Activated naive CD8-positive, alpha-beta T cell treated with anti-CD3 and anti-CD28 coated beads, Interleukin-2, amount 50 U/mL, for 24 hours (primary cell): ENCODE data around the gene CCDC43.
"Not testable (repeated sequence)": the region's sequence is repeated elsewhere in the genome, so short reads cannot be mapped to it uniquely, and the experiment has no call there.

ENCODE experiments used
- ATAC-seq: fragments of 150-1000 bp; cut with Tn5 transposase; one replicate; pipeline ENCODE4 v1.10.0; 2021
- DNase-seq: peaks from one replicate; pipeline ENCODE4 v3.0.0; 2021
- H3K27ac Mint-ChIP-seq: one replicate; pipeline ENCODE4 v1.8.0; 2021; ENCODE audit warnings: mild to moderate bottlenecking, mixed read lengths
- H3K27me3 Mint-ChIP-seq: one replicate; pipeline ENCODE4 v1.8.0; 2021; ENCODE audit warnings: mixed read lengths
- H3K36me3 Mint-ChIP-seq: one replicate; pipeline ENCODE4 v1.8.0; 2021; ENCODE audit warnings: low read depth, mixed read lengths
- H3K4me1 Mint-ChIP-seq: one replicate; pipeline ENCODE4 v1.8.0; 2021; ENCODE audit warnings: mixed read lengths
- H3K4me3 Mint-ChIP-seq: one replicate; pipeline ENCODE4 v1.8.0; 2021; ENCODE audit warnings: mild to moderate bottlenecking, moderate library complexity, mixed read lengths
- H3K9me3 Mint-ChIP-seq: one replicate; pipeline ENCODE4 v1.8.0; 2021; ENCODE audit warnings: mixed read lengths

CCDC43 gene

GRCh38 chr17:44651228-44651627, 38.3 kb downstream of the CCDC43 start:
- ATAC-seq: no peak
- Mint-ChIP-seq H3K9me3 (no peaks in the 10 kb centered on the region), H3K27ac (no peak overlapping the region), H3K36me3 (no peaks in the 10 kb centered on the region), H3K4me3 (no peak overlapping the region), H3K4me1 (peaks cover 2% of the 10 kb centered on the region), H3K27me3 (peaks cover 40% of the 10 kb centered on the region)
- no peak for DNase-seq

DNA sequence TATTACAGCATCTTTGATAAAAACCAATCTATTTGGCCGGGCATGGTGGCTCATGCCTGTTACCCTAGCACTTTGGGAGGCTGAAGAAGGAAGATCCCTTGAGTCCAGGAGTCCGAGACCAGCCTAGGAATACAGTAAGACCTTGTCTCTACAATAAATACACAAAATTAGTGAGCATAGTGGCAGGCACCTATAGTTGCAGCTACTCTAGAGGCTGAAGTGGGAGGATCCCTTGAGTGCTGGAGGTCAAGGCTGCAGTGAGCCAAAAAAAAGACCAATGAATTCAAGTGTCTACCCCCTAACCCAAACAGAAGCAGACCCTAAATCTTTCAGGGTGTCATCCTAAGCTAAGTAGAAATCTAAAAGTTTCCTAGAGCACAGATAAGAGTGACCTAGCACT, 40.6 kb downstream of the CCDC43 start:
- ATAC-seq (no peak), DNase-seq (no peak)
- Mint-ChIP-seq H3K36me3 (no peaks in the 10 kb centered on the region), H3K4me3 (no peak overlapping the region), H3K27ac (no peak overlapping the region), H3K9me3 (no peaks in the 10 kb centered on the region), H3K27me3 (peaks cover 28% of the 10 kb centered on the region), H3K4me1 (no peaks in the 10 kb centered on the region)

DNA sequence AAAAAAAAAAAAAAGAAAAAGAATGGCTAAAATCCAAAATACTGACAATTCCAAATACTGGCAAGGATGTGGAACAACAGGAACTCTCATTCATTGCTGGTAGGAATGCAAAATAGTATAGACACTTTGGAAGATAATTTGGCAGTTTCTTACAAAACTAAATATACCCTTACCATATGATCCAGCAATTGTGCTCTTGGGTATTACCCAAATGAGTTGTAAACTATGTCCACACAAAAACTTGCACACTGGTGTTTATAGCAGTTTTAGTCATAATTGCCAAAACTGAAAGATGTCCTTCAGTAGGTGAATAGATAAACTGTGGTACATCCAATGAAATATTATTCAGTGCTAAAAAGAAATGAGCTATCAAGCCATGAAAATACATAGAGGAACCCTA, 41.8 kb downstream of the CCDC43 start:
- Mint-ChIP-seq H3K36me3 (no peaks in the 10 kb centered on the region), H3K27ac (no peak overlapping the region), H3K4me1 (no peaks in the 10 kb centered on the region), H3K27me3 (peaks cover 28% of the 10 kb centered on the region), H3K9me3 (no peaks in the 10 kb centered on the region), H3K4me3 (no peak overlapping the region)
- DNase-seq (no peak), ATAC-seq (no peak)

- Mint-ChIP-seq H3K4me1 (no peaks in the 10 kb centered on the region), H3K27ac (no peak overlapping the region), H3K27me3 (peaks cover 24% of the 10 kb centered on the region), H3K36me3 (no peaks in the 10 kb centered on the region), H3K4me3 (no peak overlapping the region), H3K9me3 (no peaks in the 10 kb centered on the region)
- ATAC-seq: no peak
- no peak for DNase-seq
Observed at GRCh38 chr17:44646280-44646679, 43.3 kb downstream of the CCDC43 start.

DNA sequence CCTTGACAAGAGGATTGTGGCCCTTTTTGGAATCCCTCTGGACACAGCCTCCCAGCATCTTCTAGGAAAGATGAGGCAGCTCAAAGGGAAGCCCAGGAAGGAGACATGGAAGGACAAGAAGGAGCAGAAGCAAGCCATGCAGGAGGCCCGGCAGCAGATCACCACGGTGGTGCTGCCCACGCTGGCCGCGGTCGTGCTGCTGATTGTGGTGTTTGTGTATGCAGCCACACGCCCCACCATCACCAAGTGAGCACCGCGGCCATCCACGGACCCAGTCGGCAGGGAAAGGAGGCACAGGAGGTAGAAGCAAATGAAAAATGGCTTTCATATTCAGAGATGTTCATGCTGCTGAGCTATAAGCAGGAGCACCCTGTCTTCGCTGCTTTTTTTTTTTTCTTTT, 44.2 kb downstream of the CCDC43 start:
- no peak overlapping the region for H3K4me3 Mint-ChIP-seq
- no peaks in the 10 kb centered on the region for H3K36me3 Mint-ChIP-seq
- H3K9me3 Mint-ChIP-seq: no peaks in the 10 kb centered on the region
- H3K27ac Mint-ChIP-seq: no peak overlapping the region
- H3K27me3 Mint-ChIP-seq: peaks cover 18% of the 10 kb centered on the region
- H3K4me1 Mint-ChIP-seq: no peaks in the 10 kb centered on the region
- DNase-seq: no peak
- no peak for ATAC-seq

DNA sequence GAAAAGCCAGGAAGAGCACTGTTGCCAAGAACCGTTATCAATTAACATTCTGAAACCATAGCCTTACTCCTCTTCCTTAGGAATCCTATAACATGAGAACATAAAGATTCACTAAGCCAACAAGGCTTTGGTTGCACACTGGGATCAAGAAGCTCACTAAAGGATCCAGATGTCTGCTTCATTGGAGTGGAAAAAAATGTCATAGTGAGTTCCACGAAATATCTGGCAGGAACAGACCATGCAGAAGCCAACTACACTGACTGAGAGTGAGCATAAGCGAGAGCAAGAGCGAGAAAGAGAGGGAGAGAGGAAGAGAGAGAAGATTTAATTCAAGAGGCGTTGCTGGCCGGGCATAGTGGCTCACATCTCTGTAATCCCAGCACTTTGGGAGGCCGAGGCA, 46.7 kb downstream of the CCDC43 start:
- ATAC-seq (no peak), DNase-seq (no peak)
- no peaks in the 10 kb centered on the region for H3K36me3 Mint-ChIP-seq
- H3K27ac Mint-ChIP-seq: no peak overlapping the region
- peaks cover 17% of the 10 kb centered on the region for H3K27me3 Mint-ChIP-seq
- no peak overlapping the region for H3K4me3 Mint-ChIP-seq
- H3K4me1 Mint-ChIP-seq: no peaks in the 10 kb centered on the region
- H3K9me3 Mint-ChIP-seq: no peaks in the 10 kb centered on the region

DNA sequence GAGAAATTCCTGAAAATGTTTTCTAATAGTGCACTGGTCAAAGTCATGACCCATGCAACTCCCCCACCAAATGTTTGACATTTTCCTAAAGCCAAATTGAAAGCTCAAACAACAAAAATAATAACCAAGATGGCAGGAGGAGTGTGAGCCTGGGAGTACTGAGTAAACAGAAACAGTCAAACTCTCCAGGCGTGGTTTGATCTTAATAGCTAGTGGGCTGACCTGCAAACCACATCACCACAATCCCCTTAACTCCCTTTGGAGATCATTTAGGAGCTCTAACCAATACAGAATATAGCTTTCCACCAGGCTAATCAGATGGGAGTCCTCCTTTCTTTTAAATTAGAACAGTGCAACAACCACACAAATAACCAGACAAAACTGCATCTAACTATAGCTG, 52.5 kb downstream of the CCDC43 start:
- Mint-ChIP-seq H3K4me3 (no peak overlapping the region), H3K27me3 (peaks cover 9% of the 10 kb centered on the region), H3K9me3 (no peaks in the 10 kb centered on the region), H3K27ac (no peak overlapping the region), H3K4me1 (no peaks in the 10 kb centered on the region), H3K36me3 (no peaks in the 10 kb centered on the region)
- no peak for DNase-seq
- no peak for ATAC-seq

DNA sequence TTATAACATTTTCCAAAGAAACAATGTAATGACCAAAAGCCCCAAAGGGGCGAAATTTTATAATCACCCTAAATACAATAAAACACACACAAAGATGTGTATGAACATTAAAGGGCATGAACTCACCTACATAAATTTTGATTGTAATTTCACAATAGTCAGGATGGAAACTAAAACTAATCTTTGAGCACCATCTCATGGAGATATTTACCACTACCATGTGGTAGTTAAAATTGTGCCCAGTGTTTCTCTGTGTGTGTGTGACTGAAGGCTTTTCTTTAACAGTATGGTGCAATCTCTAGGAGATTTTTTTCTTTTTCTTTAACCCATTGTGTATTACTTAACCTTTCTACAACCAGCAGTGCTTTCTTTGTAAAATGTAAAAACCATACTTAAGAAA, 53.0 kb downstream of the CCDC43 start:
- ATAC-seq (peak; percentile 52), DNase-seq (no peak)
- Mint-ChIP-seq H3K9me3 (no peaks in the 10 kb centered on the region), H3K36me3 (no peaks in the 10 kb centered on the region), H3K4me3 (no peak overlapping the region), H3K27me3 (peaks cover 9% of the 10 kb centered on the region), H3K27ac (no peak overlapping the region), H3K4me1 (no peaks in the 10 kb centered on the region)

GRCh38 chr17:44634401-44634800, 55.2 kb downstream of the CCDC43 start:
- ATAC-seq, H3K4me3 Mint-ChIP-seq, H3K9me3 Mint-ChIP-seq, H3K4me1 Mint-ChIP-seq, H3K27me3 Mint-ChIP-seq, H3K27ac Mint-ChIP-seq, DNase-seq, H3K36me3 Mint-ChIP-seq: not testable (repeated sequence)

GRCh38 chr17:44633998-44634397, 55.6 kb downstream of the CCDC43 start:
- Mint-ChIP-seq H3K27ac (no peak overlapping the region), H3K4me3 (no peak overlapping the region), H3K27me3 (peaks cover 5% of the 10 kb centered on the region), H3K4me1 (no peaks in the 10 kb centered on the region), H3K9me3 (no peaks in the 10 kb centered on the region), H3K36me3 (no peaks in the 10 kb centered on the region)
- ATAC-seq (no peak), DNase-seq (no peak)

DNA sequence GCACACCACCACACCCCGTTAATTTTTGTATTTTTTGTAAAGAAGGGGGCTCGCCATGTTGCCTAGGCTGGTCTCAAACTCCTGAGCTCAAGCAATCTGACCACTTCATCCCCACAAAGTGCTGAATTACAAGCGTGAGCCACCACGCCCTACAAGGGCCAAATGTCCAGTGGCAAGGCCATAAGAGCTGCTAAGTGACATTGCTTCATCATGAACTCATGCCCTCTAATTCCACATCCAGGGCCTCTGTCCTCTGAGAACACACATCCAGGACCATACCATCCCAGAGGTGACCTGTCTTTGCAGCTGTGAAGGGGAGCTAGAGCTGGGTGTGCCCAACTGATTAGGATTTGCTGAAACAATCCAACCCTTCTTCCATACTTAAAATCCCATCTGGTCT, 58.9 kb downstream of the CCDC43 start:
- Mint-ChIP-seq H3K4me1 (peaks cover 3% of the 10 kb centered on the region), H3K36me3 (no peaks in the 10 kb centered on the region)

GRCh38 chr17:44629314-44629713, 60.3 kb downstream of the CCDC43 start:
- no peaks in the 10 kb centered on the region for H3K36me3 Mint-ChIP-seq
- H3K27ac Mint-ChIP-seq: no peak overlapping the region
- no peaks in the 10 kb centered on the region for H3K9me3 Mint-ChIP-seq
- H3K4me1 Mint-ChIP-seq: peaks cover 3% of the 10 kb centered on the region
- DNase-seq (no peak), ATAC-seq (no peak)
- H3K4me3 Mint-ChIP-seq: no peak overlapping the region
- H3K27me3 Mint-ChIP-seq: peaks cover 4% of the 10 kb centered on the region

More for the DNA sequence above, 58.9 kb downstream of the CCDC43 start:
- Mint-ChIP-seq H3K27ac (no peak overlapping the region), H3K4me3 (no peak overlapping the region), H3K27me3 (peaks cover 4% of the 10 kb centered on the region), H3K9me3 (no peaks in the 10 kb centered on the region)
- ATAC-seq: no peak
- no peak for DNase-seq

GRCh38 chr17:44628243-44629188, 61.1 kb downstream of the CCDC43 start:
- Mint-ChIP-seq H3K4me1 (peaks cover 3% of the 10 kb centered on the region), H3K27me3 (peaks cover 4% of the 10 kb centered on the region), H3K9me3 (no peaks in the 10 kb centered on the region), H3K36me3 (no peaks in the 10 kb centered on the region), H3K4me3 (peak overlapping the region; percentile 29), H3K27ac (no peak overlapping the region)
- DNase-seq (no peak), ATAC-seq (no peak)

DNA sequence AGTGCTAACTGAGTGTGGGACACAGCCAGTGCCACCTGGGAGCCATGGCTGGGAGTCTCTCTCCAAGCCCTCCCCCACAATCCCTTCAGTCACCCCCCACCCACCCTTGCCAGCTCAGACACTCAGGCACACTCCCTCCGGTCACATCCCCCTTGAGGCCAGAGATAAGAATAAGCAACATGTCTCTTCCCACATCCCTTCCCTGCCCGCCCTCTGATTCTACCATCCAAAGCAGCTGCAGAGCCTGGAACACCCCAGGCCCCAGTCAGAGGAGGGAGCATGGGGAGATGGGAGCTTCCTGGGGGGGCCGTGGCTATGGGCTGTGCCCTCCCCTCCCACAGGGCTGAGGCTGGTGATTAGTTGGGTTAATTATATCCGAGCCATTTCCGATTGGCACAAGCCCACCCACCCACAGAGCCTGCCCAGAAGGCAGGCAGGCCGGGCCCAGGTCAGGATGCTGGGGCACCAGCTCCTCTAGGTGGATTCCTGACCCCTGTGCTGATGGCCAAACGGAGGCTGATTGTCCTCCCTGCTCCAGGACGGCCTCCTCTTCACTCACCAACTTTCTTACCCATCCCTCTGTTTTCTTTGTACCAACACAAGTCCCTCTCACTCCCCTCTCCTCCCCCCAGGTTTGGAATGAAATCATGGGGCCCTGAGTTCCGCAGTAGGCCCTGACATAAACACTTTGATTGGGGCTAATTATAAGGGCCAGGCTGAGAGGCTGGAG, 61.9 kb downstream of the CCDC43 start:
- Mint-ChIP-seq H3K27ac (no peak overlapping the region), H3K27me3 (peaks cover 4% of the 10 kb centered on the region), H3K4me3 (no peak overlapping the region), H3K9me3 (no peaks in the 10 kb centered on the region), H3K36me3 (no peaks in the 10 kb centered on the region), H3K4me1 (peaks cover 3% of the 10 kb centered on the region)
- no peak for DNase-seq
- no peak for ATAC-seq
